Ovary (tissue), 9 donors: ENCODE data around the gene STXBP4. TPM values are rescaled to one million over a fixed set of nuclear protein-coding genes. Genes with fewer than 3 reads are reported as not detected.

ENCODE experiments used
- DNase-seq, 5 donors: peaks; one replicate each; pipeline ENCODE4 v3.0.0-alpha.2; 2019 to 2020
- H3K27ac ChIP-seq, 2 donors: fragments of 200-600 bp; one replicate each; pipeline versions ENCODE4 v1.5.1 to v1.8.0; 2019 to 2022
- H3K27me3 ChIP-seq: fragments of 200-600 bp; one replicate; pipeline ENCODE4 v1.8.0; 2022
- H3K36me3 ChIP-seq: fragments of 200-600 bp; sonication (generic); one replicate; pipeline ENCODE4 v1.5.1; 2019
- H3K4me1 ChIP-seq: one replicate; pipeline ENCODE4 v1.8.1; 2013; ENCODE audit warnings: mild to moderate bottlenecking, moderate library complexity; ENCODE audit not compliant: insufficient read depth
- H3K4me3 ChIP-seq: fragments of 200-600 bp; sonication (generic); one replicate; pipeline ENCODE4 v1.5.1; 2017
- H3K9me3 ChIP-seq, 2 donors: fragments of 200-600 bp in 1 of 2; sonication (generic) in 1 of 2; one replicate each; pipeline versions ENCODE4 v1.5.1 to v1.8.1; 2013 to 2019; ENCODE audit warnings: mild to moderate bottlenecking in 1 of 2, moderate library complexity in 1 of 2
- CTCF ChIP-seq, 3 donors: fragments of 450-650 bp in 2 of 3; fragments of 200-600 bp in 1 of 3; IDR thresholded peaks; one replicate each; pipeline versions ENCODE4 v1.5.1 to v1.8.0; 2016 to 2022; ENCODE audit warnings: antibody characterized with exemption in 3 of 3, mild to moderate bottlenecking in 1 of 3
- EP300 ChIP-seq: sonication (generic); formaldehyde crosslinking; IDR thresholded peaks from one replicate; pipeline ENCODE4 v1.6.1; 2017; ENCODE audit warnings: antibody characterized with exemption
- POLR2A ChIP-seq: fragments of 450-650 bp; IDR thresholded peaks from one replicate; pipeline ENCODE4 v1.6.1; 2017; ENCODE audit warnings: antibody characterized with exemption, mild to moderate bottlenecking, moderate library complexity
- WGBS, 3 donors: extraction: QIAGEN DNeasy Blood & Tissue Kit in 1 of 3; methylation state at CpG; one replicate each; pipeline versions ENCODE4 v1.1.5 to v1.1.7; 2013 to 2017; 5-methylcytosine and 5-hydroxymethylcytosine counted together
- intact Hi-C, 4 donors: fragments of 100-400 bp; cut with DNase I; formaldehyde crosslinking; loops; one replicate each; pipeline versions ENCODE4 v1.11.0 to v1.15.1; 2022 to 2023
- polyA plus RNA-seq, 2 donors: library from polyadenylated mRNA; stranded (reverse); fragments of 200-250 nt in 1 of 2; fragments of 350-450 nt in 1 of 2; fragmentation: Illumina TruSeq in 1 of 2; extraction: RNeasy Lipid Tissue Mini Kit (QIAGEN cat#74804) in 1 of 2; gene quantifications; one replicate each; pipeline ENCODE4 v1.2.3, GENCODE V29; 2013 to 2014
- total RNA-seq, 7 donors: library from RNA; depleted of rRNA in 2 of 7; stranded (reverse); fragments of >200 nt in 2 of 7; fragmentation: NEBNext Ultra II Directional in 3 of 7; extraction: Animal tissue kit (Norgen Biotek cat#: 25700) in 3 of 7; gene quantifications; one replicate each; pipeline versions ENCODE4 v1.1.0 to v1.2.4, GENCODE V29; 2016 to 2023
- donor health status: DM: no; HTN: no; CAD: no; lungs with moderate emphysema.
- donor health status: DM: no; HTN: no; CAD: no.
- donor health status: Bipolar disorder and iron deficiency.
- donor health status: DM: yes; HTN: yes; CAD: no.
- donor health status: DM: no; HTN: no; CAD: no.
- donor health status: DM: yes; HTN: yes; CAD: no.

STXBP4 gene
- total and polyA plus RNA-seq, 9 donors = 2.4 to 63.1 (median 16.5) TPM

- Histone ChIP-seq H3K27me3 (no peaks in the 10 kb centered on the region), H3K4me3 (no peak overlapping the region), H3K4me1 (peaks cover under 1% of the 10 kb centered on the region), H3K9me3 (no peaks in the 10 kb centered on the region), H3K36me3 (no peaks in the 10 kb centered on the region), H3K27ac (no peak overlapping the region)
- 65 to 68% (median 68%) methylated on average over 4 of the region's 4 CpGs for WGBS, 3 donors
- TF ChIP-seq CTCF (IDR thresholded peaks at IDR 0.05) (no peak), POLR2A (no peak), EP300 (no peak)
- intact Hi-C loops = no loop called here
- DNase-seq = no peak
Measured at GRCh38 chr17:55152236-55152635, 183.7 kb downstream of the STXBP4 start.

GRCh38 chr17:55154101-55154500 lies 185.5 kb downstream of the STXBP4 start:
- H3K36me3 ChIP-seq = no peaks in the 10 kb centered on the region
- no peak overlapping the region for H3K4me3 ChIP-seq
- WGBS, 3 donors = 97 to 100% (median 98%) methylated on average over 2 of the region's 2 CpGs
- H3K27ac ChIP-seq = no peak overlapping the region
- no peaks in the 10 kb centered on the region for H3K4me1 ChIP-seq
- DNase-seq = no peak
- H3K27me3 ChIP-seq = no peaks in the 10 kb centered on the region
- H3K9me3 ChIP-seq = no peaks in the 10 kb centered on the region
- intact Hi-C loops = no loop called here
- TF ChIP-seq EP300 (no peak), CTCF (IDR thresholded peaks at IDR 0.05) (no peak), POLR2A (no peak)

GRCh38 chr17:55155856-55156560 lies 187.4 kb downstream of the STXBP4 start:
- no peaks in the 10 kb centered on the region for H3K9me3 ChIP-seq
- no peaks in the 10 kb centered on the region for H3K36me3 ChIP-seq
- 22 to 28% (median 25%) methylated on average over 2 of the region's 2 CpGs for WGBS, 3 donors
- intact Hi-C loops = no loop called here
- H3K4me3 ChIP-seq = no peak overlapping the region
- H3K27me3 ChIP-seq = no peaks in the 10 kb centered on the region
- TF ChIP-seq POLR2A = no peak
- TF ChIP-seq CTCF (IDR thresholded peaks at IDR 0.05) = no peak
- no peak for TF ChIP-seq EP300
- H3K4me1 ChIP-seq = no peaks in the 10 kb centered on the region
- DNase-seq = no peak
- H3K27ac ChIP-seq = no peak overlapping the region

- WGBS, 3 donors = 12 to 32% (median 16%) methylated on average over 2 of the region's 2 CpGs
- intact Hi-C loops = no loop called here
Measured at GRCh38 chr17:55157165-55157564, 188.6 kb downstream of the STXBP4 start.

GRCh38 chr17:55158439-55158838 lies 189.9 kb downstream of the STXBP4 start:
- H3K27ac ChIP-seq = no peak overlapping the region
- intact Hi-C loops = no loop called here
- H3K4me1 ChIP-seq = no peaks in the 10 kb centered on the region
- no peaks in the 10 kb centered on the region for H3K9me3 ChIP-seq
- no peak overlapping the region for H3K4me3 ChIP-seq
- DNase-seq = no peak
- TF ChIP-seq POLR2A = no peak
- TF ChIP-seq EP300 = no peak
- TF ChIP-seq CTCF (IDR thresholded peaks at IDR 0.05) = no peak
- H3K36me3 ChIP-seq = no peaks in the 10 kb centered on the region
- WGBS, 3 donors = 80 to 99% (median 95%) methylated on average over 2 of the region's 2 CpGs
- H3K27me3 ChIP-seq = no peaks in the 10 kb centered on the region

More at GRCh38 chr17:55157165-55157564, 188.6 kb downstream of the STXBP4 start:
- Histone ChIP-seq H3K4me1 (no peaks in the 10 kb centered on the region), H3K27me3 (no peaks in the 10 kb centered on the region), H3K9me3 (no peaks in the 10 kb centered on the region), H3K36me3 (no peaks in the 10 kb centered on the region), H3K27ac (no peak overlapping the region), H3K4me3 (no peak overlapping the region)
- no peak for DNase-seq
- no peak for TF ChIP-seq POLR2A
